Measurements from ENCODE around the gene FARSA.
"Not testable (repeated sequence)": the region's sequence is repeated elsewhere in the genome, so short reads cannot be mapped to it uniquely, and the experiment has no call there.

FARSA gene

DNA sequence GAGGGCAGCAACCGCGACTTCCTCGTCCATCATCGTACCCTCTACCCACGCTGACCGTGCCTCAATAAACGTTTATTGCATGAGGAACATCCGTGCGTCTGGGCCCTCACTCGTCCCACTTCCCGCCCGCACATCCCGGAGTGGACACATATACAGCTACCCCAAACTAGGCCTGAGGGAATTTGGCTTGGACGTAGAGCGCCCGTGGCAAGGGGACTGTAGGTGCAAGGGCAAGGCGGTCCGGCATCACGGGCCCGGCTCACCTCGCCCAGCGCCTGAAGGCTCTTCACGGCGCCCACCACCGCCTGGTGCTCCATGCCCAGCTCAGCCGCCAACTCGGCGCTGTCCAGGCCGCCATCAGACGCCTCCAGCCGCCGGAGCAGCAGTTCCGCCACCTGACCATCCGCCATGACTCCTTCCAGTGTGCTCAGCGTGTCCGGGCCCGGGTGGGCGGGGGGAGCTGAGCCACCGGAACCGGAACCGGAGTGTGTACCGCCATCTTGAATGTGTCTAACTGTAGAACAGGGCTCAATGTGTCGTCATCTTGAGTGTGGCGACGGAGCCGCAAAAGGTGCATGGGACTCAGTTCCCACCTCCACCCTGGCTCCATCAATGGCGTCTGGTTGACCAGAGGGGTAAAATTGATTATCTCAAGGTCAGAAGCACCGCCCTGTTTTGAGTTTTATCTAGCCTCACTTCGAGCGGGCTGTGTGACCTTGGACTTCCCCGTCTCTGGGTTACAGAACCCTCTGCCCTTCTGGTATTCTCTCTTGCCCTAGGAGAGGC lies at the start of gene FARSA:
FARSA (minus strand) TSS at position 425 of the 786 bp plus-strand sequence; CDS start at position 410, 15 bp downstream.
- TF ChIP-seq, protein P1, sequence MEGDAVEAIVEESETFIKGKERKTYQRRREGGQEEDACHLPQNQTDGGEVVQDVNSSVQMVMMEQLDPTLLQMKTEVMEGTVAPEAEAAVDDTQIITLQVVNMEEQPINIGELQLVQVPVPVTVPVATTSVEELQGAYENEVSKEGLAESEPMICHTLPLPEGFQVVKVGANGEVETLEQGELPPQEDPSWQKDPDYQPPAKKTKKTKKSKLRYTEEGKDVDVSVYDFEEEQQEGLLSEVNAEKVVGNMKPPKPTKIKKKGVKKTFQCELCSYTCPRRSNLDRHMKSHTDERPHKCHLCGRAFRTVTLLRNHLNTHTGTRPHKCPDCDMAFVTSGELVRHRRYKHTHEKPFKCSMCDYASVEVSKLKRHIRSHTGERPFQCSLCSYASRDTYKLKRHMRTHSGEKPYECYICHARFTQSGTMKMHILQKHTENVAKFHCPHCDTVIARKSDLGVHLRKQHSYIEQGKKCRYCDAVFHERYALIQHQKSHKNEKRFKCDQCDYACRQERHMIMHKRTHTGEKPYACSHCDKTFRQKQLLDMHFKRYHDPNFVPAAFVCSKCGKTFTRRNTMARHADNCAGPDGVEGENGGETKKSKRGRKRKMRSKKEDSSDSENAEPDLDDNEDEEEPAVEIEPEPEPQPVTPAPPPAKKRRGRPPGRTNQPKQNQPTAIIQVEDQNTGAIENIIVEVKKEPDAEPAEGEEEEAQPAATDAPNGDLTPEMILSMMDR (IDR thresholded peaks at IDR 0.05; ENCODE audit: insufficient read depth, low read depth, low read length, missing control alignments), result no peak
- DNase-seq (ENCODE audit: low read depth), result peak; percentile 96

DNA sequence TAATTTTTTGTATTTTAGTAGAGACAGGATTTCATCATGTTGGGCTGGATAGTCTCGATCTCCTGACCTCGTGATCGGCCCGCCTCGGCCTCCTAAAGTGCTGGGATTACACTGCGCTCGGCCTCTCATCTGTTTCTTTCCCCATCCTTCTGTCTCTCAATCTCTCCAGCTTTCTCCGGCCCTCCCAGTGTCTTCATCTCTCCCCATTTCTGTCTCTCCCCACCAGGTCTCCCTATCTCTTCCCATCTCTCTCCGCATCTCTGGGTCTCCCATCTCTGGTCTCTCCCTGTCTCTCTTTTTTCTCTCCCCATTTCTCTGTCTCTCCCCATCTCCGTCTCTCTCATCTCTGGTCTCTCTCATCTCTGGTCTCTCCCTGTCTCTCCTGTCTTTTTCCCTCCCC lies 49.6 kb upstream of the FARSA start:
- no peak for DNase-seq (ENCODE audit: low read depth)
- TF ChIP-seq, protein P1 (IDR thresholded peaks at IDR 0.05; ENCODE audit: insufficient read depth, low read depth, low read length, missing control alignments), result no peak
- H3K4me3 ChIP-seq (ENCODE audit: low read depth, low read length), result no peak overlapping the region

More for the DNA sequence above, at the start of gene FARSA:
- H3K4me3 ChIP-seq (ENCODE audit: low read depth, low read length), result peak within 1 kb of the TSS; percentile 62

DNA sequence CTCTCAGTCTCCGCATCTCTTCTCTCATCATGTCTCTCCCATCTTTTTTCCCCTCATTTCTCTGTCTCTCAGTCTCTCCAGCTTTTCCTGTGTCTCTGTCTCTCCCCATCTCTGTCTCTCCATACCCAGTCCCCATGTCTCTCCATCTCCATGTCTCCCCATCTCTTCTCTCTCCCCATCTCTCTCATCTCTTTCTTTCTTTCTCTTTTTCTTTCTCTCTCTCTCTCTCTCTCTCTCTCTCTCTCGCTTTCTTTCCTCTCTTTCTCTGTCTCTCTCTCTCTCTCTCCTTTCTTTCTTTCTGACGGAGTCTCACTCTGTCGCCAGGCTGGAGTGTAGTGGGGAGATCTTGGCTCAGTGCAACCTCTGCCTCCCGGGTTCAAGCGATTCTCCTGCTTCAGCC lies 49.1 kb upstream of the FARSA start:
- TF ChIP-seq, protein P1 (IDR thresholded peaks at IDR 0.05; ENCODE audit: insufficient read depth, low read depth, low read length, missing control alignments), result no peak
- no peak for DNase-seq (ENCODE audit: low read depth)
- no peak overlapping the region for H3K4me3 ChIP-seq (ENCODE audit: low read depth, low read length)

DNA sequence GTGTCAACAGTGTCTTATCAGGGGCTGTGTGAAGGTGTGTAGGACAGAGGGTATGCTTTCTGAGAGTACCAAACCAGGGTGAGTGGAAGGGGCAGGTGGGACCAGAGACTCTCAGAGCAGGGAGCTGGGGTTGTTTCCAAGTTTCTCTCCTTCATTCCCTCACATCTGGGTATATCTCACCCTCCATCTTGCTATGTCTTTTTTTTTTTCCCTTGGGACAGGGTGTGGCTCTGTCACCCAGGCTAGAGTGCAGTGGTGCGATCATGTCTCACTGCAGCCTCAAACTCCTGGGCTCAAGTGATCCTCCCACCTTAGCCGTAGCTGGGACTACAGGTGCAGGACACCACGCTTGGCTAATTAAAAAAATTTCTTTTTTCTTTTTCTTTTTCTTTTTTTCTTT lies 46.5 kb upstream of the FARSA start:
- TF ChIP-seq, protein P1 (IDR thresholded peaks at IDR 0.05; ENCODE audit: insufficient read depth, low read depth, low read length, missing control alignments), result no peak
- DNase-seq (ENCODE audit: low read depth), result no peak

DNA sequence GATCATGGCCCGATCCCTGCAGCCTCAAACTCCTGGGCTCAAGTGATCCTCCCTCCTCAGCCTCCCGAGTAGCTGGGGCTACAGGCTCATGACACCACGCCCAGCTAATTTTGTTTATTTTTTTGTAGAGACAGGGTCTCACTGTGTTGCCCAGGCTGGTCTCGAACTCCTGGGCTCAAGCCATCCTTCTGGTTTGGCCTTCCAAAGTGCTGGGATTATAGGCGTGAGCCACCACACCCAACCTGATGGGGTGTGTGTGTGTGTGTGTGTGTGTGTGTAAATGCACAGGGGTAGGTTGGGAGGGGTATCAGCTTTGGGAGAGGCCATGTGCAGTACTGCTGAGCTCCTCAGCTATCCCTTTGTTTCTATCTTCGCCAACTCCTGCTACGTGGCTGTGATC lies 42.6 kb upstream of the FARSA start:
- DNase-seq (ENCODE audit: low read depth); H3K4me3 ChIP-seq (ENCODE audit: low read depth, low read length): not testable (repeated sequence)

More for the DNA sequence above, 46.5 kb upstream of the FARSA start:
- no peak overlapping the region for H3K4me3 ChIP-seq (ENCODE audit: low read depth, low read length)

DNA sequence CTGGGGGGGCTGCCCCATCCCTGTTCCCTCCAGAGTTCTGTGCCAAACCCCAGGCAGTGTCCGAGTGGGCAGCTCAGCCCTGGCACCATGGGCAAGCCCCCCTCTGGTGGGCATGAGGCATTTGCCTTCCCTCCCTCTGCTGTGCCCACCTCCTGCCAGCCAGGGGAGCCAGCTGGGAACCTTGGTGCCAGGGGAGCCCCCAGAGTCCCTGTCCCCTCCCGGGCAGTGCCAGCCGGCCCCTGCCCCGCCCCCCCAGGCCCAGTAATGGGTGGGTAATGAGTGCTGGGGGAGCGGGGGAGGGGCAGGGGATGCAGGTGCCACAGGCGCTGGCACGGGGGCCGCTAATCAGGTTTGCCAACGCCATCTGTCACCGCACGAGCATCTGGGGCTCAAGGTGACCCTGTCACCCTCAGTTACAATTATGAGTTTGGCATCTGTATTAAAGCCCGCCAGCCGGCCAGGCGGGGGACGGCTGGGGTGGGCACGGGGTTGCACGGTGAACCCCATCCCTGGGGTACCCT lies 41.8 kb upstream of the FARSA start:
- TF ChIP-seq, protein P1 (IDR thresholded peaks at IDR 0.05; ENCODE audit: insufficient read depth, low read depth, low read length, missing control alignments), result no peak
- no peak for DNase-seq (ENCODE audit: low read depth)
- H3K4me3 ChIP-seq (ENCODE audit: low read depth, low read length), result no peak overlapping the region

DNA sequence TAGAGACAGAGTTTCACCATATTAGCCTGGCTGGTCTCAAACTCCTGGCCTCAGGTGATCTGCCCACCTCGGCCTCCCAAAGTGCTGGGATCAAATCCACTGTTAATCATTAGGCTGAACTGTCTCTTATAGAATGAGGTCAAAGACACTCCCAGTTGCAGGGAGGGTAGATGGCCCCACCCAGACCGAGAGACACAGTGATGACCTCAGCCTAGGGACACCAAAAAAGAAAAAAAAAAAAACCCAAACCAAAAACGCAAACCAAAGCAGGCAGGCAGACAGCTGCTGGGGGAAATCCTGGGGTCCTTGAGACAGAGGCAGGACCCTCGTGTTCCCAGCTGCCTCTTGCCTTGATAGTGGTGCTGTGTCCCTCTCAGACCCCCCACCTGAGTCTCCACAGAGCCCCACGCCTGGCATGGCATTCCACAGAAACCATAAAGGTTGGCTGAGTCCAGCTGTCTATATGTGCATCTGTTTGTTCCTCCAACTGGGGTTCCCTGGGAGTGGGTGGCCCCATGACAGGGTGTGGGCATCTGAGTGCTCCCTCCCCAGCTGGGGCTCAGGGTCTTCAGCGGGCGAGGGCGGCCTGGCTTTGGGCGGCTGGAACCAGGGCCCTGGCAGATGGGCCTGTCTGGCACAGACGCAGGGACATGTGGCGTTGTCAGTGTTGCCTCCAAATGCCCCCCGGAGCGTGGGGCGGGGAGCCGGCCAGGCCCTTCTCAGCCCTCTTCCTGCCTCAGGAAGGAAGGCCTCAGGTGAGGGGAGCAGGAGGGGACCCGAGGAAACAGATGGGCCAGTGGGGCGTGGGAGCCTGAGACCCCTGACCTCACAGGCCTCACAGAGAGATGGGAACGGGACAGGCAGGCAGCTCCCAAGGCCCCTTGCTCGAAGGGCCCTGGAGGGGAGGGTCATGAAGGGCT lies 41.0 kb upstream of the FARSA start:
- DNase-seq (ENCODE audit: low read depth), result no peak
- H3K4me3 ChIP-seq (ENCODE audit: low read depth, low read length), result no peak overlapping the region
- TF ChIP-seq, protein P1 (IDR thresholded peaks at IDR 0.05; ENCODE audit: insufficient read depth, low read depth, low read length, missing control alignments), result no peak

All from GM12865 (cell line).